Measurements from ENCODE around the gene DCBLD2. TPM values are rescaled to one million over a fixed set of nuclear protein-coding genes. Genes with fewer than 3 reads are reported as not detected.

Gene DCBLD2
- polyA plus RNA-seq, 1 of the 3 experiments (the other 2 are of a cell fraction): 159 TPM

DNA sequence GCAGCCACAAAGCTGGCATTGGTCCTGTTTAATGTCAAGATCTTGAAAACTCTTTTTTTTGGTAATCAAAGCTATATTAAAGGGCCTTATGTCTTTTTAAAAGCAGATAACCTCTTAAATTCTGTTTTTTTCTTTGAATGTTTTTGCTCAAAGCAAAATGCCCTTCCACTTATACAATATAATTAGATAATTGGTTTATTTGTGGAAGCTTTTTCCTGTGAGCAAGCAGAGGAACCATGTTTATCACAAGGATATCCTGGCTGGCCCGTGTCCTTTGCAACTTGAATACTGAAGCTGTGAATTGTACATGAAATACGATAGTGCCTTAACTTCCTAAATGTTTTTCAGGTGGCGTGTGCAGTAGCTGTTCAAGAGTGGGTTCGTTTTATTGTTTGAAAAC lies 135.8 kb downstream of the DCBLD2 start:
- Histone ChIP-seq H3F3A (replicated peaks; ENCODE audit: insufficient read depth) (no peaks in the 10 kb centered on the region), H3K9ac (no peak overlapping the region), H3K9me2 (no peaks in the 10 kb centered on the region), H3K9me3 (no peaks in the 10 kb centered on the region), H3K4me3 (ENCODE audit: low read depth in 2 of 2, low read length in 1 of 2) (no peak overlapping the region), H3K79me2 (ENCODE audit: insufficient read depth) (peaks cover 52% of the 10 kb centered on the region; the same call in 1 of the 2 replicates), H3K27me3 (ENCODE audit: insufficient read depth) (no peaks in the 10 kb centered on the region), H3K4me2 (no peak overlapping the region), H2AFZ (ENCODE audit: low read depth) (no peak overlapping the region), H3K36me3 (replicated peaks in 1 of 2; ENCODE audit: control insufficient read depth in 1 of 2, insufficient read depth in 2 of 2, low read length in 1 of 2) (peaks cover 5% of the 10 kb centered on the region in 2 experiments), H3K4me1 (ENCODE audit: control insufficient read depth in 1 of 2, insufficient read depth in 2 of 2, low read depth in 1 of 2, low read length in 1 of 2) (peaks cover 22 to 62% of the 10 kb centered on the region in 2 experiments), H3K27ac (ENCODE audit: low read depth in 2 of 2, low read length in 1 of 2) (peak overlapping the region; percentile 12 to 92; a peak in 3 of 4 replicates), H4K20me1 (ENCODE audit: insufficient read depth) (no peaks in the 10 kb centered on the region)
- DNase-seq: peak; percentile 33
- WGBS (ENCODE audit: low lambda C conversion rate): 46% methylated on average over 4 of the region's 4 CpGs
- TF ChIP-seq GATA2 (CRISPR knock-in tag; IDR thresholded peaks at IDR 0.05): peak; percentile 75
- no peak for TF ChIP-seq TEAD4 (IDR thresholded peaks at IDR 0.05; ENCODE audit: borderline replicate concordance, insufficient read depth)
- no peak for TF ChIP-seq NRF1 (IDR thresholded peaks at IDR 0.05; ENCODE audit: low read depth, low read length)
- TF ChIP-seq, protein P1, sequence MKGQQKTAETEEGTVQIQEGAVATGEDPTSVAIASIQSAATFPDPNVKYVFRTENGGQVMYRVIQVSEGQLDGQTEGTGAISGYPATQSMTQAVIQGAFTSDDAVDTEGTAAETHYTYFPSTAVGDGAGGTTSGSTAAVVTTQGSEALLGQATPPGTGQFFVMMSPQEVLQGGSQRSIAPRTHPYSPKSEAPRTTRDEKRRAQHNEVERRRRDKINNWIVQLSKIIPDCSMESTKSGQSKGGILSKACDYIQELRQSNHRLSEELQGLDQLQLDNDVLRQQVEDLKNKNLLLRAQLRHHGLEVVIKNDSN (IDR thresholded peaks at IDR 0.05; ENCODE audit: borderline replicate concordance, low read depth): no peak
- no peak for TF ChIP-seq NFIC (IDR thresholded peaks at IDR 0.05; ENCODE audit: borderline replicate concordance)
- TF ChIP-seq TCF12 (IDR thresholded peaks at IDR 0.05): peak; percentile 12; the same call in 1 of the 2 replicates
- TF ChIP-seq JUND (IDR thresholded peaks at IDR 0.05): no peak
- TF ChIP-seq, protein P2, sequence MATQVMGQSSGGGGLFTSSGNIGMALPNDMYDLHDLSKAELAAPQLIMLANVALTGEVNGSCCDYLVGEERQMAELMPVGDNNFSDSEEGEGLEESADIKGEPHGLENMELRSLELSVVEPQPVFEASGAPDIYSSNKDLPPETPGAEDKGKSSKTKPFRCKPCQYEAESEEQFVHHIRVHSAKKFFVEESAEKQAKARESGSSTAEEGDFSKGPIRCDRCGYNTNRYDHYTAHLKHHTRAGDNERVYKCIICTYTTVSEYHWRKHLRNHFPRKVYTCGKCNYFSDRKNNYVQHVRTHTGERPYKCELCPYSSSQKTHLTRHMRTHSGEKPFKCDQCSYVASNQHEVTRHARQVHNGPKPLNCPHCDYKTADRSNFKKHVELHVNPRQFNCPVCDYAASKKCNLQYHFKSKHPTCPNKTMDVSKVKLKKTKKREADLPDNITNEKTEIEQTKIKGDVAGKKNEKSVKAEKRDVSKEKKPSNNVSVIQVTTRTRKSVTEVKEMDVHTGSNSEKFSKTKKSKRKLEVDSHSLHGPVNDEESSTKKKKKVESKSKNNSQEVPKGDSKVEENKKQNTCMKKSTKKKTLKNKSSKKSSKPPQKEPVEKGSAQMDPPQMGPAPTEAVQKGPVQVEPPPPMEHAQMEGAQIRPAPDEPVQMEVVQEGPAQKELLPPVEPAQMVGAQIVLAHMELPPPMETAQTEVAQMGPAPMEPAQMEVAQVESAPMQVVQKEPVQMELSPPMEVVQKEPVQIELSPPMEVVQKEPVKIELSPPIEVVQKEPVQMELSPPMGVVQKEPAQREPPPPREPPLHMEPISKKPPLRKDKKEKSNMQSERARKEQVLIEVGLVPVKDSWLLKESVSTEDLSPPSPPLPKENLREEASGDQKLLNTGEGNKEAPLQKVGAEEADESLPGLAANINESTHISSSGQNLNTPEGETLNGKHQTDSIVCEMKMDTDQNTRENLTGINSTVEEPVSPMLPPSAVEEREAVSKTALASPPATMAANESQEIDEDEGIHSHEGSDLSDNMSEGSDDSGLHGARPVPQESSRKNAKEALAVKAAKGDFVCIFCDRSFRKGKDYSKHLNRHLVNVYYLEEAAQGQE (IDR thresholded peaks at IDR 0.05; ENCODE audit: low read depth, low read length): no peak
- TF ChIP-seq FOXJ3 (CRISPR knock-in tag; IDR thresholded peaks at IDR 0.05): peak; percentile 72
- no peak for TF ChIP-seq RFX5 (IDR thresholded peaks at IDR 0.05; ENCODE audit: low read length)
- TF ChIP-seq FOXM1 (IDR thresholded peaks at IDR 0.05; ENCODE audit: low read depth): no peak
- TF ChIP-seq RAD21 (IDR thresholded peaks at IDR 0.05; ENCODE audit: low read length): peak; percentile 10; the same call in 1 of the 2 replicates
- peak in 1 of 2 experiments; percentile 89; a peak in 2 of 4 replicates for TF ChIP-seq EP300 (IDR thresholded peaks at IDR 0.05; ENCODE audit: borderline replicate concordance in 1 of 2, low read depth in 1 of 2, low read length in 1 of 2)
- TF ChIP-seq, protein P3, sequence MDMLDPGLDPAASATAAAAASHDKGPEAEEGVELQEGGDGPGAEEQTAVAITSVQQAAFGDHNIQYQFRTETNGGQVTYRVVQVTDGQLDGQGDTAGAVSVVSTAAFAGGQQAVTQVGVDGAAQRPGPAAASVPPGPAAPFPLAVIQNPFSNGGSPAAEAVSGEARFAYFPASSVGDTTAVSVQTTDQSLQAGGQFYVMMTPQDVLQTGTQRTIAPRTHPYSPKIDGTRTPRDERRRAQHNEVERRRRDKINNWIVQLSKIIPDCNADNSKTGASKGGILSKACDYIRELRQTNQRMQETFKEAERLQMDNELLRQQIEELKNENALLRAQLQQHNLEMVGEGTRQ (IDR thresholded peaks at IDR 0.05; ENCODE audit: borderline replicate concordance, low read depth, low read length): no peak
- TF ChIP-seq RCOR1 (IDR thresholded peaks at IDR 0.05; ENCODE audit: low read length): peak; percentile 46; the same call in 1 of the 2 replicates
- TF ChIP-seq MXI1 (IDR thresholded peaks at IDR 0.05; ENCODE audit: low read depth, low read length): peak; percentile 36; the same call in 1 of the 2 replicates
- ChIA-PET CTCF (interaction anchor here (0.7 to 0.8 kb wide), 2 partner anchors 23 to 267 kb away, joined by 3 read pairs; no protein-coding TSS in a partner anchor), POLR2A (interaction anchor here (0.8 to 3.9 kb wide), 2 partner anchors 32 to 172 kb away, joined by 3 to 50 read pairs; no protein-coding TSS in a partner anchor)
